Measurements from ENCODE around the gene C20orf173.
"Not testable (repeated sequence)": the region's sequence is repeated elsewhere in the genome, so short reads cannot be mapped to it uniquely, and the experiment has no call there.

The C20orf173 gene, protein sequence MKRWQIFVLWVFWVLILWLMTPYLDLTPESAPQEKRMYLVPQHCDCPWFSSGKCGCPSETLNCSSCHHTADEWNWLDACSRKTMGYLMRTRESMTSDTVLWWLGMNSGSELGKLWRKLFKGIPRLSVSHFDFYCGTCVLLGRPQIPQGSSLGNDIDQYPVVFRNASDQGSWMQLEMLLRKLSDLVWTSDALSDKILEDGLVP

DNA sequence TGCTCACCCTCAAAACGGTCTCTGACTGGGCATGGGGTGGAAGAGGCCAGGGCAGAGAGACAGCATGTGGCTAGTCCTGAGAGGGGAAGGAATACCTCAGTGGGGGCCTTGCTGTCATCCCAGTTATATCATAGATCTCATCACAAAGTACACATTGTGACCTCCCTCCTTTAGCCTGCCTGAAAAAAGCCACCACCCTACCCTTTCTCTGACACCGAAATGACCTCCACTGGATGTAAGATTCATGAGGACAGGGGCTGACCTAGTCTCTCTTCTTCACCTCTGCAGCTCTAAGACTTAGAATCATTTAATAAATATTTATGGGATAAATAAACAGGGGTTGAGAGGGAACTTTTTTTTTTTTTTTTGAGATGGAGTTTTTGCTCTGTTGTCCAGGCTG is at the start of gene C20orf173:
Gene C20orf173 (minus strand): TSS at position 101 of the 400 bp plus-strand sequence. CDS start 279 bp downstream, outside the sequence.
- no peak for DNase-seq (ENCODE audit: low read depth in 2 of 2)

DNA sequence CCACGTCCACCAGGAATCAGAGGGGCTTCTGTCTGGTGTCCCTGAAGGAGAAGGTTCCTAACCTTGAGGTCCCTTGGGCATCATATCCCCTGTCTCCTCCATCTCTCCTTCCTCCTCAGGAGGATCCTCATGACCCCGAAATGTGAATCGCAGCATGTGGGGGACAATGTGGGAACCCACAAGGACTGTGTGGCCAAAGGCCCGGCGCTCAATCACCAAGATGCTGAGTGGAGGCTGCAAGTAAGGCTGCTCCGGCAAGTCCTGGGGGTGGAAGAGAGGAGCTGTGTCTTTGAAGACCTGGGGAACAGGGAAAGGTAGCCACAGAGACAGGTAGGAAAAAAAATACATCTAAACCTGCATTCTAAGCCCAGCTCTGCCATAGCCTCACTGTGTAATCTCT is 49.7 kb upstream of the C20orf173 start:
- DNase-seq (ENCODE audit: low read depth in 2 of 2), result no peak

DNA sequence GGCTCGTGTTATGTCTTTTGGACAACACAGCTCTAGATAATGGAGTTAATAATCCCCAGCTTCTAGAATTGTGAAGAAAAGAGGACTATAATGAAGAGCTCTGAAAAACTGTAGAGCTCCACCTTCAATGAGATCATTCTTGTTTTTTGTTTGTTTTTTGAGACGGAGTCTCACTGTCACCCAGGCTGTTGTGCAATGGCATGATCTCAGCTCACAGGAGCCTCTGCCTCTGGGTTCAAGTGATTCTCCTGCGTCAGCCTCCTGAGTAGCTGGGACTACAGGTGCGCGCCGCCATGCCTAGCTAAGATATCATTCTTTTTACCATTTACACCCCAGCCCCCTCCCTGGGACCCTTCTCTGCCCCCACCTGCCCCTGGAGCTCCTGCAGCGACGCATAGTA is 49.0 kb upstream of the C20orf173 start:
- no peak for DNase-seq (ENCODE audit: low read depth in 2 of 2)

DNA sequence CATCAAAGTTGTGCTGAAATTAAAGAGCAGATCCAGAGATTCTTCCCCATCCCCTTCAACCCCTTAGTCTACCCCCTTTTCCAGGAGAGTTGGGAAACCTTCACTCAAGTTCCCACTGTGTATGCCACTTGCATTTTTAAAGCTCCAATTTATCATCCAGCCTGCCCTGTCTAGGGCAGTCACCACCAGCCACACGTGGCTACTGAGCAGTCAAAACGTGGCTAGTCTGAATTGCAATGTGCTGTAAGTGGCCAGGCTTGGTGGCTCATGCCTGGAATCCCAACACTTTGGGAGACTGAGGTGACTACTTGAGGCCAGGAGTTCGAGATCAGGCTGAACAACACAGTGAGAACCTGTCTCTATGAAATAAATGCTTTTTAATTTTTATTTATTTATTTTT is 47.4 kb upstream of the C20orf173 start:
- no peak for DNase-seq (ENCODE audit: low read depth in 2 of 2)

DNA sequence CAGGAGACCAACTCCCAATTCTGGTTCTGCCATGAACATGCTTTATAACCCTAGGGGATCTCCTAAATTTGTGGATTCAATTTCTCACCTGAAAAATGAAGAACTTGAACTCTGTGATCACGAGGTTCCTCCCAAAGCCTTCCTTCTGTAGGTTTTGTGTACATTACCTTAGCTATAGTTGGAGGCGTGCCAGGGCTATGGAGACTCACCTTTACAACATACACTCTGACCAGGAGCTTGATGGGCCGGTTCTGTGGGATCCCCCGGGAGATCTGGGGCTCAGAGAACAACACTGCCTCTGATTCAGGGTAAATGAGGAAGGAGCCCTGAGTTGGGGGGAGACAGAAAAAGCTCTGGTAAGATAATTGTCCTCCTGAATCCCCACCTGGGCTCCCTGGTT is 46.5 kb upstream of the C20orf173 start:
- DNase-seq (ENCODE audit: low read depth in 2 of 2), result no peak

DNA sequence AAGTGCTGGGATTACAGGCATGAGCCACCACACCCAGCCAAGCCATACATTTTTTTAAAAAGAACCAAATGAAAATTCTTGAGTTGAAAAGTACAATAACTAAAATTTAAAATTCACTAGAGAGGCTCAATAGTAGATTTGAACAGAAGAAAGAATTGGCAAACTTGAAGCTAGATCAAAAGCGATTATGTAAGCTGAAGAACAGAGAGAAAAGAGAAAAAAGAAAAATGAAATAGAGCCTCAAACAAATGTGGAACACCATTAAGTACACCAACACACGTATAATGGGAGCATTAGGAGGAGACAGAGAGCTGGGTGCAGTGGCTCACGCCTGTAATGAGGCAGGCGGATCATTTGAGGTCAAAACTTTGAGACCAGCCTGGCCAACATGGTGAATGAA is 43.4 kb upstream of the C20orf173 start:
- no peak for DNase-seq (ENCODE audit: low read depth in 2 of 2)

DNA sequence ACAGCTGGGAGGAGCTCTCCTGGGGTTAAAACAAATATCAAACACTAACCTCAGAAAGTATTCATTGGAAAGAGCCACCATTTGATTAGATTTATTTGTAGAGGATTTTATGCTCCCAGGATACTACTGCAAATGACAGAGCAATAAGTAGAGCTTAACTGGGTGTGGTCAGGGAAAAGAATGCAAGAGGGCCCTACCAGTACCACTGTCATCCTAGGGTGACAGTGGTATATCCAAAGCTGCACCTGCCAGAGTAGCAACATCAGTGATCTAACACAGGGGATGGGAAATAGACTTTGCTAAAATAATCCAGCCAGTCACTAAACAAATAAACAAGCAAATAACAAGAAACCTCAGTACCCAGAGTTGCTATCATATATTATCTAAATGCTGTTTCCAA is 42.1 kb upstream of the C20orf173 start:
- DNase-seq (ENCODE audit: low read depth in 2 of 2), result no peak

DNA sequence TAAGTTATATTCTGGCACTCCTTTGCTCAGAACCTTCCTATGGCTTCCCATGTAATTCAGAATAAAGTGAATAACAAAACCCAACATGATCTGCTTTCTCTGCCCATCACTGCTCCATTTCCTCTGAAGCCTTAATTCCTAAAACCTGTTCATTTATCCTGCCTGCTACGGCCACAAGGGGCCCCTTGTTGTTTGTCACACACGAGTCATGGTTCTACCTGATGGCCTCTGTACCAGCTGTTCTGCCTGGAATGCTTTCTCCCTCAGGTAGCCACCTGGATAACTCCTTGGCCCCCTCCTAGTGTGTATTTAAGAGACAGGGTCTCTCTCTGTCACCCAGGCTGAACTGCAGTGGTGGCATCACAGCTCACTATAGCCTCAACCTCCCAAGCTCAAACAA is 39.2 kb upstream of the C20orf173 start:
- DNase-seq (ENCODE audit: low read depth in 2 of 2), result no peak

DNA sequence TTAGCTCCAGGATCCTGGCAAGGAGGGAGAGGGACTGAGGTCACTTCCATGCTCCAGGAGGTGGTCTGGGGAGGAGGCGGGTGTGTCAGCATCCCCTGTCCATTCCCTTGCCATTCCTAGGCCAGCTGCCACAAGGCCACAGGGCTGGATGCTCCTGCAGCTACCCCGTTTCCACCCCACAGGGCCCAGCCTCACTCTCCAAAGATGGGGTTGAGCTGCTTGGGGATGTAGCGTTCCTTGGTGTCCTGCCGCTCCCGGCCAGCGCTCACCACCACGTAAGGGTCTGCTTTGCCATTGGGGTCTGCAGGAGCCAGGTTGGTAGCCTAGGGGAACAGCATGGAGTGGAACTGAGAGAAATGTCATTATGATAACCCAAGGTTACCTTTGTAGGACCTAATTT is 35.5 kb upstream of the C20orf173 start:
- no peak for DNase-seq (ENCODE audit: low read depth in 2 of 2)

DNA sequence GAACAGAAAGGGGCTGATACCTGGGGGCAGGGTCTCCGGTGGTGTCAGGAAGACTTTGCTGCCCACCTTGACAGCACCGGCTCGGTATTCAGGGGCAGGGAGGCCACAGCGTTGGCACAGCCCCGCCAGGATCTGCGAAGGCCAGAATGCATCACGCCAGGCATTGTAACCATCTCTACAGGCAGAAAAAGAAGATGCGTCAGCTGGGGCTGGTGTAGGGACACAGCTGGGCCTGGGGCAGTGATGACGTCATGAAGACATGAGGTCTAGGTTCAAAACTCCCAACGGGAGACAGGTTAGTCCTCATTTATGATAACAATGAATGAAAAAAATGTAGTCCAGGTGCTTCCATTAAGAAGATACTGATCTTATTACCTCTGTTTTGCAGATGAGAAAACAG is 34.4 kb upstream of the C20orf173 start:
- DNase-seq (ENCODE audit: low read depth in 2 of 2), result no peak

DNA sequence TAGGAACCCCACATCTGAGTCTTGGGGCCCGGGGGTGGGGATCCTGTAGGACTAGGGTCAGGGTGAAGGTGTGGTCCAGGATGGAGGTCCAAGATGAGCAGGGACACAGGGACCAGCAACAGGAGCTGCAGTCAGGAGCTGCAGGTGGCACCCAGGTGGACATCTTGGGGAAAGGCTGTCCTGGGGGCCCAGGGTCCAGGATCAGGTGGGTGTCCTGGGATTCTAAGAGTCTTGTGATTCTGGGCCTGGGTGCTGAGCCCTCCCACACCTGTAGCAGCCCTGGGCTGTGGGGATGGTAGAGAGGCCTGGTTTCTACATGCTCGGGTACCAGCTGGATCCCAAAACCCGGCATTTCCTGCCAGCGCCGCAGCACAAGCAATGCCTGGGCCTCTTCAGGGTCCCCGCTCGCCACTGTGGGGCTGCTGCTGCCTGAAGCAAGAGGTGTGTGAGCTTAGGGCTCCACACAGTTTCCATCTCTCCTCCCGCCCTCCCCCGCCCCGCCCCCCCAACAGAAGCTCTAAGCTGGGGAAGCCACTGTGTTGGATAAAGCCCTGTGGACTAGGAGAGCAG is 33.2 kb upstream of the C20orf173 start:
- DNase-seq (ENCODE audit: low read depth in 2 of 2), result no peak

DNA sequence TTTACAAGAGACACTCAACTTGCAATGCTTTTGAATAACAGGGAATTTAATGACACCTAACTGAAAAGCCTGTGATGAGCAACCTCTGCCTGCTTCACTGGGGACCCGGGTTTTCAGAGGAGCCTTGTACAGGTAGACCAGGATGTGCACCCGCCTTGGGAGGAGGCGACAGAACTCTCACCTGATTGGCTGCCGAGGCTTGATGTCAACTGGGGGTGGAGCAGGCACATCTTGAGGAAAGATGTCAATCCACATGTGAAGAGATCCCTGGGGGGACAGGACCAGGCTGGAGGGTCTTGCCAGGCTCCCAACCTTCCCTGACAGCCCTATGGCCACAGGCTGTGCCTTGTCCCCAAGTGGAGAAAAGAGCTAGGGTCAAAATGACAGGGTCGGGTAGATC is 32.2 kb upstream of the C20orf173 start:
- no peak for DNase-seq (ENCODE audit: low read depth in 2 of 2)

DNA sequence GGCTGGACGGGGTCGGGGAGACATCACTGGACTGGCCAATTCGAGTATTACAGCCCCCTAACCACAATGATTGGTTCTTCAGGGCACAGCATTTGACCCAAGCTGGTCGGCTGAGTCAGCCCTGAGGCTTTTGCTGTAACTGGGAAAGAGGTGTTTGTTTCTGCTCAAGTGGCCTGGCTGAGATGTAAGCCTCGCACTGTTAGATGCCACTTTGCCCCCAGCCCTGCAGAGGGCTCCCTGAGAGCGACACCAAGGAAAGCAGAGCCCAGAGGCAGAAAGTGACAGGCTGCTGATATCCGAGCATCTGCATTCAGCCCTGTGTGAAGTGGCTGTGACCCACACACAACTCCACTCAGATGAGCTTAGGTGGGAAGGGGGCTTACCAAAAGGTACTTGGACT is 31.8 kb upstream of the C20orf173 start:
- no peak for DNase-seq (ENCODE audit: low read depth in 2 of 2)

DNA sequence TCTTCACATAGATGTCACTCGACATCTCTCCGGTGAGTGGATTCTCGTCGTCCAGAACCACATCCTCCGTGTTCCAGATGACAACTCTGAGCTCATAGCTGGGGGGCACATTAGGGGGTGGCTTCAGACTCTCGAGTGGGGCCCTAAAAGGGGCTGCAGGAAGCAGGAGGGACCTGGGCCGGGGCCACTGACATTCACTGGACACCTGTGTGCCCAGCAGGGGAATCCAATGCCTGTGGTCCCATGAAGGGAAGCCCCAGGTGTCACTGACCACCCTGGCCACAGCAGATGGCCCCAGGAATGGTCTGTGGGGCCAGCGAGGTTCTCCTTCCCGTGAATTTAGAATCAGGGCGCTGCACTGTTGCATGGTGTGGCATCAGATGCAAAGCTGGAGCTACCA is 31.1 kb upstream of the C20orf173 start:
- DNase-seq (ENCODE audit: low read depth in 2 of 2), result no peak

DNA sequence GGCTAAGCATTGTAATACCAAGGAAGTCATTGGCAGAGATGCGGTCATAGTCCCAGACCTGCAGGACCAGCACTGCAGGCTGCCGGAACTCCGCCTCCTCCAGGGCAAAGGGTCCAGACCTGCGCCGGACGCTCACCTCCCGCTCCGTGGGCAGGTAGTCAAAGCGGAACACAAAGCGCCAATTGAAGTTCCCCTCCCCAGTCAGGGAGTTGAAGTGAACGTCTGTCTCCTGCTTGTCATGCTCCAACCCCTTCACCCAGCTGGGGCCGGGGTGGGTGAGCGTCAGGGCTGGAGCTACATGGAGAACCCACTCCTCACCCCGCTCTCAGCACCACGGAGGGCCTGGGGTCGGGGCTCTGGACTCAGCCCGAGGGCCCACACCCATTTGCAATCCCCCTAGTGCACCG is 30.7 kb upstream of the C20orf173 start:
- no peak for DNase-seq (ENCODE audit: low read depth in 2 of 2)

DNA sequence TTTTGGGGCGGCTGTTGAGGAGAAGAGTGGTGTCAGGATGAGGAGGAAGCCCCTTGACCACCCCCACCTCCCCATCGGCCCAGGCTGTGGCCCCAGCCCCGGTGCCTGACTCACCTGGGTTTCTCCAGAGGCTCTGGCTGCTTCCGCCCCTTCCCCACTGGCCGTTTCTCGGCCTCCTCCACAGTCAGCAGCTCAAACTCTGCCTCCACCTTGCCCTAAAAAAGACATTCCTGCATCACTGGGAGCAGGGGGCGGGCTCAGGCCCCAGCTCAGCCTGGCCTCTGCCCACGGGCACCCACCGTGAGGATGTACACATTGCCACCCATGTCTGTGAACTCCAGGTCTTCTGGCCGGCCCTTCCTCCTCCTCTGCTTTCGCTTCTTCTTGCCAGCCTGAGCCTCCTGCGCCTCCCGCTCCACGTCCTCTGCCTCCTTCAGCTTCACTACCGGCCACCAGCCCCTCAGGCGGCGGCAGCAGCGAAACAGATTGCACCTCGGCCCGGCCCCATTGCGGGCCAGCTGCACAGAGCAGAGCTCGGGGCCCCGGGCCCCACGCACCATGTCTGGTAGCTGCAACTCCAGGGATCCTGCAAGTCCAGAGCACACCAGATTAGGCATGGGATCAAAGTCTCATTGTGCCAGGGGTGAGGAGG is 29.7 kb upstream of the C20orf173 start:
- no peak for DNase-seq (ENCODE audit: low read depth in 2 of 2)

DNA sequence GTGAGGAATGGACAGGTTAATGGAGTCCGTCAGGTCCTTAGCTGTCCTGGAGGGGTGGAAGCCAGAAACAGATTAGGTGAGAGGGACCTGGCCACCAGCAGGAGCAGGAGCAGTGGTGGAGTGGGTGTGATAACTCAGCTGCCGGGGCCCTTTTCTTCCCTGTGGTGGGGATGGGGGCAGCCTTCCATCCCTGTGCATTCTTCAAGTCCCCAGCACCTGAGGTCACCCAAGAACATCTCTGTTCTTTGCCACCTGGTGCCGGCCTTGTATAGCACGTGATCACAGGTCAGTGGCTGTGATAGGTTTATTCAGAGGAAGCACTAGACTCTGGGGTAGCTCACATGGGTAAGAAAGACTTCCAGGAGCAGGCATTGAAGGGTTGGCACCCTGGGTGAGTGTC is 29.0 kb upstream of the C20orf173 start:
- no peak for DNase-seq (ENCODE audit: low read depth in 2 of 2)

DNA sequence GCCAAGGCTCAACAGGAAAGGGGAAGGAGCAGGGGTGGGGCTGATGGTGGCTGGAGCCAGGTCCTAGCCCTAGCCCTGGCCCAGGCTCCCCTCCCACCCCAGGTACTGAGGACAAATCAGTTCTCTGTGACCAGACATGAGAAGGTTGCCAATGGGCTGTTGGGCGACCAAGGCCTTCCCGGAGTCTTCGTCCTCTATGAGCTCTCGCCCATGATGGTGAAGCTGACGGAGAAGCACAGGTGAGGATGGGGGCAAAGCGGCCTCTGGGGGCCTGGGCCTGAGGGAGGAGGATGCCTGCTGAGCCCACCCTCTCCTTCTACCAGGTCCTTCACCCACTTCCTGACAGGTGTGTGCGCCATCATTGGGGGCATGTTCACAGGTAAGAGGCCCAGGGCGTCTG is 27.4 kb upstream of the C20orf173 start:
- DNase-seq (ENCODE audit: low read depth in 2 of 2), result no peak

DNA sequence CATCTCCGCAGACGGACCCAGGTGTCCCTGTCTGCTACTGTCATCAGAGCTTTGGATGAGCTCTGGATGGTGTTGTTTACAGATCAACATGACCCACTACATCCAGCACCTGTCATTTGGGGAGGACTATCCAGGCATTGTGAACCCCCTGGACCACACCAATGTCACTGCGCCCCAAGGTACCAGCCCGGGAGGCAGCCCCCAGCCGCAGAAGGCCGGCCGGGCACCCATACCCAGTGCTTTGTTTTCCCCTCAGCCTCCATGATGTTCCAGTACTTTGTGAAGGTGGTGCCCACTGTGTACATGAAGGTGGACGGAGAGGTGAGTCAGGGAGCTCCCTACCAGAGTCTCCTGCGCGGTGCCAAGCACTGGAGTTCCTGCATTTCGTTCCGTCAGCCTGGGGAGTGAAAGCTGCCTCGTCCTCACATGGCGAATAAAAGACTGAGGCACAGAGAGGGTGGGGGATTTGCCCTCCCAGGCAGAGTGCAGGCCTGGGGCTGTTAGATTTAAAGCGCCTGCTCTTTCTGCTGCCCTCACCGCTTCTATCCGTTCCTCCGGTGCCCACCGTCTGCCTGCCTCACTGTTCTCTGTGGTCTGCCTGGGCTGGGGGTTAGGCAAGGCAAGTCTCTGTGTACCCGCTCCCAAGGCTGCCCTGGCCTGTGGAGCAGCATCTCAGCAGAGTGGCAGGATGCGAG is 26.6 kb upstream of the C20orf173 start:
- DNase-seq (ENCODE audit: low read depth in 2 of 2), result no peak

DNA sequence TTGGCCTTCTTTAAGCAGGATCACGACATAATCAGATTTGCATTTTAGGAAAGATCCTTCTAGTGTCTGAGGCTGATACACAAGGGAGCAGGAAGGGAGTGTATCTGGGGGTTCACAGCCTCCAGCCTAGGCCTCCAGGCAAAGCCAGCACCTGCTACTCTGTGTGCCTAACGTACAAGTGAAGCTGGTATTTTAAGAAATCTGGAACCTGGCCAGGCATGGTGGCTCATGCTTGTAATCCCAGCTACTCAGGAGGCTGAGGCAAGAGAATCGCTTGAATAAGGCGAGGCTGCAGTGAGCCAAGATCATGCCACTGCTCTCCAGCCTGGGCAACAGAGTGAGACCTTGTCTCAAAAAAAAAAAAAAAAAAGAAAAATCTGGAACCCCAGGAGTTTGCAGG is 26.0 kb upstream of the C20orf173 start:
- DNase-seq (ENCODE audit: low read depth in 2 of 2), result not testable (repeated sequence)

DNA sequence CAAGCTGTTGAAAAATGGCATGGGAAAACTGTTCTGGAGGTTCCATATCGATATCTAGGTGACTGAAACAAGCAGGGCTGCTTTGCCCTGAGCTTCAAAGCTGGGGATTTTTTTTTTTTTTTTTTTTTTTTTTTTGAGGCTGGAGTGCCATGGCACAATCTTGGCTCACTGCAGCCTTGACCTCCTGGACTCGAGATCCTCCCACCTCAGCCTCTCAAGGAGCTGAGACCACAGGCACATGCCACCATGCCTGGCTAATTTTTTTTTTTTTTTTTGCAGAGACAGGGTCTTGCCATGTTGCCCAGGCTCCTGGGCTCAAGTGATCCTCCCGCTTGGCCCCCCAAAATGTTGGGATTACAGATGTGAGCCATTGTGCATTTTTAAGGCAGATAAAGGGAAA is 23.5 kb upstream of the C20orf173 start:
- no peak for DNase-seq (ENCODE audit: low read depth in 2 of 2)

DNA sequence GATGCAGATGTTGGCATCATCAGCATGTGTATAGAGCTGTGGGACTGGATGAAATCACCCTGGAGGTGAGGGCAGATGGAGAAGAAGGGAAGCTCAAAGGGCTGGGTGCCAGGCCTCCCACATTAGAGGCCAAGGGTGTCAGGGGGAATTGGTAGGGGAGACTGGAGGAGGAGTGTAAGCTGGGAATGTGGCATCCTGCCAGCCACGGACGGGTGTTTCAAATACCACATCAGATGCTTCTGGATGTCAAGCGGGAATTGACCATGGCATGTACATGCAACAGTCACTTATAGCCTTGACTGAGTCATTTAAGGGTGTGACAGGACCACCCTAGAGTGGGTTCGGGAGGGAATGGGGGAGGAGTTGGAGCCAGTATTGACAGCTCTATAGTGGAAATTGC is 22.1 kb upstream of the C20orf173 start:
- no peak for DNase-seq (ENCODE audit: low read depth in 2 of 2)

DNA sequence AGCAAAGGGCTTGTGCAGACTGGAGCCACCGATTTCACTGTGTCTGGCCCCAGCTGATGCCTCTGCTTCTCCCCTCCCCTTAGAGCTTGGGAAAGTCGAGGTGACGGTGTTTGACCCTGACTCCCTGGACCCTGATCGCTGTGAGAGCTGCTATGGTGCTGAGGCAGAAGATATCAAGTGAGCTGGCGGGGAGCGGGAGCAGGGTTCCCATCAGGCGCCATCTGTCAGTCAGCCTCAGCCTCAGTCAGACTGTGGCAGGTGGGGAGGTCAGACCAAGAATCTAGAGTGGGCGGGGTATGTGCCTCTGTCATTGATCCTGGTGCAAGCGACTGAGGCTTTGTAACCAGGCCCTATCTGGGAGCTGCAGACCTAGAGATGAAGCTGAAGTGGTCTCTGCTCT is 17.9 kb upstream of the C20orf173 start:
- DNase-seq (ENCODE audit: low read depth in 2 of 2), result no peak
